Right kidney (tissue), 1 donor: ENCODE data around the gene THEM4.
"Not testable (repeated sequence)": the region's sequence is repeated elsewhere in the genome, so short reads cannot be mapped to it uniquely, and the experiment has no call there.

Experiments
- DNase-seq: peaks from one replicate; pipeline ENCODE4 v3.0.0-alpha.2; 2016

The THEM4 gene

DNA sequence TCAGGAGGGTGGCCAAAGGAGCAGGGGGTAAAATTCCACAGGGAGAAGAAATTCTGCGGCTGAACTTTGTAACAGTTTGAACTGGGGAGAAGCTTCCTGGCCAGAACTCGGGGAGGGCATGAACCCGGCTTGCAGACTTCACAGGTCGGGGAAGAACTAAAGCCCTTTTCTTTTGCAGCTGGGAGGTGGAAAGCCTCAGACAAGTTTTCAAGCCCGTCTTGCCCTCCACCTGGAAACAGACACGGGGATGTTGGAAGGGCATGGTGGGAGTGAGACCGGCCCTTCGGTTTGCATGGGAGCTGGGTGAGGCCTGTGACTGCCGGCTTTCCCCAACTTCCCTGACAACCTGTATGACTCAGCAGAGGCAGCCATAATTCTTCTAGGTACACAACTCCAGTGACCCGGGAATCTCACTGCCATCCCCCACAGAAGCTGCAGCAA, 11.3 kb downstream of the THEM4 start:
- DNase-seq, result no peak

DNA sequence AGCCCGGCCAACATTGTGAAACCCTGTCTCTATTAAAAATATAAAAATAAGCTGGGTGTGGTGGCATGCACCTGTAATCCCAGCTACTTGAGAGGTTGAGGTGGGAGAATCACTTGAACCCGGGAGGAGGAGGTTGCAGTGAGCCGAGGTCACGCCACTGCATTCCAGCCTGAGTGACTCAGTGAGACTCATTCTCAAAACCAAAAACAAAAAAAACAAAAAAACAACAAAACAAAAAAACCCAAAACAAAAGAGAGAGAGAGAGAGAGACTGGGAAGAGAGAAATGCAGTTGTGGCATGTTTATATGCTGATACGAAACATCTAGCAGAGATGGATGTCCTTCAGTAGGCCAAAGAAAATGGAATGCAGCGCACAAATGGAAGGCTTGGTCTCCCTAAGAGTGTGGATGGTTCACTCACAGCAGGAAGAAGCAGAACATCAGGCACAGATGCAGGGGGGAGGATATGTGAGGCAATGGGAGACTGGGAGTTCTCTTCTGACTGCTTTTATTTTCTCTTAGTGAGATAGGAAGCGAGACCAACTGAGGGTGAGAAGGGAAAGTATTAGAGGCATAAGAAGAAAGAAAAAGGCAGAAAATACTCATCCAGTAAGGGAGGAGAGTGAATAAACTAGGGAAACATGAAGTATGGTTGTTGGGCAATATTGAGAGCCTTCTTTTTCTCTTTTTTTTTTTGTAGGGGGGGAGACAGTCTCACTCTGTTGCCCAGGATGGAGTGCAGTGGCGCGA, 16.0 kb downstream of the THEM4 start:
- no peak for DNase-seq

DNA sequence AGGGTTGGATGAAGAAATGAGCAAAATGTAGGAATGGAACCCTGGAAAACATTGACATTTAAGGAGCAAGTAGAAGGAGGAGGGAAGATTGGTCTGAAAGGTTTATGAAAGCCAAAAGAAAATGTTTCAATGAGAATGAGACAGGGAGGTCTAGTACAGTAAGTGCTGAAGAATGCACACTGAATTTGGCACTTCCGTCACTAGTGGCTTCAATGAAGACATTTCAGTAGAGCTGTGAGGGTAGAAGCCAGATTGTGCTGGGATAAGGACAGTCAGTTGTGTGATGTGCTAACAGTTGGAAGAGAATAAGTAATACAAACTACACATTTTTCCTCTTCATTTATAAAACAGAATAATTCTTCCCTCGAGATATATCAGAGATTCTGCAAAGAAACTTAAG, 17.1 kb downstream of the THEM4 start:
- no peak for DNase-seq

DNA sequence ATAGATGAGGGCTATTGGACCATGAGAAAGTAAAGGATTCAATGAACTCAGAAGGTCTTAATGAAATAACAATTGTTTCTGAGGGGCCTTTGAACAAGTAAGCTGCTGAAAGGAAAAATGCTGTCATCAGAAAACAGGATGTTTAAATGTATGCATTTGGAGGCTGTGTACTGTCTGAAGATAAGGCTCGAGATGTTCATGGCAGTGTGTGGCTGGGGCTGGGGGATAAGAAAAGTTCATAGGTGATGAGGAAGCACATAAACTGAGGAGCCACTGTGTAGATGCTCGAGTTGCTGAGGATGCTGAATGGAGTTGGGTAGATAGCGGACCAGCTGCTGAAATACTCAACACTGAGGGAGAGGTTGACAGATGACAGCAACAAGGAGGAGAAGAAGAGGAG, 17.8 kb downstream of the THEM4 start:
- DNase-seq, result no peak

DNA sequence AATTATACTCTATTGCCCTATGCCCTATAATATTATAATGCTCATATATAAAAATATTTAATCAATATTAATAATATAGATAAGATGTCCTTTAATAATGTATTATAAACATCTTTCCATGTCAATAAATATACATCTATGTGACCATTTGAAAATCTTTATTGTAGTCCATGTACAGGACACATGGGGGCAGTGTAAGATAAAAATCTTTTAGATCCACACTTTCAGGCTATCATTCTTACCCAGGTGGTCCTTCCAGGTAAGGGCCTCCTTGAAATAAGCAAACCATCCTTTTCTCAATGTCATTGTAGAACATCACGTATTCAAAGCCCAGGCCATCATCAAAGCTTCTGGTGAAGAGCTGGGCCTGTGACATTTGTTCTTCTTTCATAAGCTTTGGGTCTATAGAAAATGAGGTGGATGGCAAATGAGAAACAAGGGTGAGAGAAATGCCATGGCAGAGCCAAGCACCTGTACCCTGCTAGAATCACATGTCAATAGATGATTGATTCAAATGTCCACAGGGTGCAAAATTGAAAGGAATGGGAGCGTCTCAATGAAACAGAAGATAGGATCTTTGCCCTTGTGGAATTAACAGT, 20.2 kb downstream of the THEM4 start:
- no peak for DNase-seq

DNA sequence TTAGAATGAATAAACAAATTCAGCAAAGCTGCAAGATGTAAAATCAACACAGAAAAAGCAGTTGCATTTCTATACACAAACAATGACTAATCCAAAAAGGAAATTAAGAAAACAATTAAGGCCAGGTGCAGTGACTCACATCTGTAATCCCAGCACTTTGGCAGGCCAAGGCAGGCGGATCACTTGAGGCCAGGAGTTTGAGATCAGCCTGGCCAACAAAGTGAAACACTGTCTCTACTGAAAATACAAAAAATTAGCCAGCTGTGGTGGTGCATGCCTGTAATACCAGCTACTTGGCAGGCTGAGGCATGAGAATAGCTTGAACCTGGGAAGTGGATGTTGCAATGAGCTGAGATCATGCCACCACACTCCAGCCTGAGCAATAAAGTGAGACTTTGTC, 22.3 kb downstream of the THEM4 start:
- DNase-seq, result no peak

DNA sequence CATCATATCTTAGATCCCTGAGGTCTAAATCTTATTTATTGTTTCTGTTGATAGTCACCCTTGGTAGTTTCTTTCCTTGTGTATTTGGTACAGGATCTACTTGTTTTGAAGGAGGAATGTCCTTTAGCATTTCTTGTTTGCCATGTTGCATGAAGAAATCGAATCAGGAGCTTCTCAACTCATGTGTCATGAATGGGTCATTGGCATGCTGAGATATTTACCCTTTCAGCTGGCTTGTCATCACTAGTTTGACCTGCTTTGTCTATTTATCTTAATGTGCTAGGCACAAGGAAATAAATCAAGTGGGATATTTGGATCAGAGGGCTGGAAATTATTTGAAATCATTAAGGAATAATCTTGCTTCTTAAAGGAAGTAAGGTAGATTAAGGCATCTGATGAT, 23.8 kb downstream of the THEM4 start:
- DNase-seq, result no peak

DNA sequence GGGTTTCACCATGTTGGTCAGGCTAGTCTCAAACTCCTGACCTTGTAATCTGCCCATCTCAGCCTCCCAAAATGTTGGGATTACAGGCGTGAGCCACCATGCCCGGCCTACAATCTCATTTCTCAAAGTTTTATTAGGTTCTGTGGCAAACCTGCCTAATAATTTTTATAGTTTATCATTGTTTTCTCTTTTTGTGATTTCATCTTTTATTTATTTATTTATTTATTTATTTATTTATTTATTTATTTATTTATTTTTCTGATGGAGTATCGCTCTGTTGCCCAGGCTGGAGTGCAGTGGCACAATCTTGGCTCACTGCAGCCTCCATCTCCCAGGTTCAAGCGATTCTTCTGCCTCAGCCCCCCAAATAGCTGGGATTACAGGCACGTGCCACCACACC, 24.4 kb downstream of the THEM4 start:
- DNase-seq, result not testable (repeated sequence)

DNA sequence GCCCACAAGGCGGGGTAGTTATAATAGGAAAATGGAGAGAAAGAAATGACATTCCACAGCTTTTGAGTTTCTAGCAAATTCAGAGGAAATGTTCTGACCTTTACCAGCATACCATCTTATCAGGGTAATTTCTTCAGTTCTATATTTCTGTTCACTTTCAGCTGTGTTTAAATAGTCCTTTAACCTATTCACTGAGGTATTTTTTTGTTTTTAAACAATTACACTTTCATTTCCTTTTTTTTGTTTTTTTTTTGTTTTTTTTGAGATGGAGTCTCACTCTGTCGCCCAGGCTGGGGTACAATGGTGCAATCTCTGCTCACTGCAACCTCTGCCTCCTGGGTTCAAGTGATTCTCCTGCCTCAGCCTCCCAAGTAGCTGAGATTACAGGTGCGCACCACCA, 24.9 kb downstream of the THEM4 start:
- not testable (repeated sequence) for DNase-seq

DNA sequence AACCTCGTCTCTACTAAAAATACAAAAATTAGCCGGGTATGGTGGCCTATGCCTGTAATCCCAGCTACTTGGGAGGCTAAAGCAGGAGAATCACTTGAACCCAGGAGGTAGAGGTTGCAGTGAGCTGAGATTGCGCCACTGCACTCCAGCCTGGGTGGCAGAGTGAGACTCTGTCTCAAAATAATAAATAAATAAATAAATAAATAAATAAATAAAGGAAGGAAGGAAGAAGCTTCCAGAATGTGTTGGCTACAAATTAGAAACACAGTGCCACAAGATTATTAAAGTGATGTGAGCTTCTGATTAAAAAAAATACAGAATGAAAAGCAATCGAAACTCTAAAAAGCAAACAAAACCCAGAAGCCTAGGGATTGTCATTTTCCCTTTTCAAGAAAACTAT, 25.4 kb downstream of the THEM4 start:
- DNase-seq, result not testable (repeated sequence)

DNA sequence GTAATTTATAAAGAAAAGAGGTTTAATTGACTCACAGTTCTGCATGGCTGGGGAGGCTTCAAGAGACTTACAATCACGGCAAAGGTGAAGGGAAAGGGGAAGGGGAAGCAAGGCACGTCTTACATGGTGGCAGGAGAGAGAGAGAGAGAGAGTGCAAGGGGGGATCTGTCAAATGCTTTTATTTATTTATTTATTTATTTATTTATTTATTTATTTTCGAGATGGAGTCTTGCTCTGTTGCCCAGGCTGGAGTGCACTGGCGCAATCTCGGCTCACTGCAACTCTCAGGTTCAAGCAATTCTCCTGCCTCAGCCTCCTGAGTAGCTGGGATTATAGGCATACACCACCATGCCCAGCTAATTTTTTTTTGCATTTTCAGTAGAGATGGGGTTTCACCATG, 26.4 kb downstream of the THEM4 start:
- not testable (repeated sequence) for DNase-seq

DNA sequence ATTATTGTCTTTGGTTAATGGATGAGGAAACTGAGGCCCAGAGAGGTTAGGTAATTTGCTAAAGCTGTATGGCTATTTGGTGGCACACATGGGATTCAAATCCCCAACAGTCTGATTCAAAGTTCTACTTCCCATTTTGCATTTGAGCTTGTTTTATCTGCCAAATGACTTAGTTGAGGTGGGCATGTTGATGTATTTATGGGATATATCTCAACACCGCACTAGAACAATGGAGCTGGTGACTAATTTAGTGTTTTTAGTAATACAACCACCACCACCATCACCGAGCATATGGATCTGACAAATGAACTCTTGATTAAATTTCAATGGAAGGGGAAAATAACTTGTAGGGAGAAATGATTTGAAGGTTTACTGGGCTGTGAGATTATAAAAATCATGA, 26.8 kb downstream of the THEM4 start:
- DNase-seq, result no peak

DNA sequence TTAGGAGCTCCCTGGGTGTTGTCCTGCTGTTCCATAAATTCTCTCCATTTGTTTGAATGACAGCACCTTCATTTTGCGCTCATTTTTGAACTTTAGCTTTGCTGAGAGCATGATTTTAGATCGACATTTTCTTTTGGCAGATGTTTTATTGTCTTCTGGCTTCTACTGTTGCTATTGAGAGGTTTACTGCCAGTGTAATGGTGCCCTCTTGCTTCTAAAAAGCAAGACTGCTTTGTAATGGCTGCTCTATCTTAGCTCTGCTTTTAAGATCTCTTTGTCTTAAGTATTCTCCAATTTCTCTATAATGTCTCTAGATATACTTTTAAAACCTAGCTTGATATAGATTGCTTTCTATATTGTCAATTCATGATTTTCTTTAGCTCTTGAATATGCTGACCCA, 27.8 kb downstream of the THEM4 start:
- no peak for DNase-seq

DNA sequence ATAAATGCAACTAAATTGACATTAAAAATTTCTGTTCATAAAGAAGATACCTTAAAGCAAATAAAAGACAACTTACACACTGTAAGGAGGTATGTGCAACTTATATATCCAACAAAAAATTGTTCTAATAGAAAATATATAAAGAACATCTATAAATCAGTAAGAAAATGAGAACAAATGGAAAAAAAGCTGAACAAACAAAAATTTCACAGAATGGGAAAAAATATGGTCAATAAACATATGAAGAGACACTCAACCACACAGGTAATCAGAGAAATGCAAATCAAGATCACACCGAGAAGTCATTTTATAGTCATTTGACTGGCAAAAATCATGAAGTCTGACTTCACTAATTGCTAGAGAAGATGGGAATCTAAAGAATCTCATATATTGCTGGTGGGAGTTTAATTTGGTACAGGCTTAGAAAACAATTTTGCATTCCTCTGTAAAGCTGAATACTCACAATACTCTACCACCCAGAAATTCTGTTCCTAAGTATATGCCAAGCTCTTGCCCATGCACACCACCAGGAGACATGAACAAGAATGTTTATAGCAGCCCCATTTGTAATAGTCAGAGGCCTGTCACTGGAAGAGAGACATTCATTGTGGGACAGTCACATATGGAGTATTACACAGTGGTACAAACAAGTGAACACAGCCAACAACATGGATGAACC, 33.8 kb downstream of the THEM4 start:
- no peak for DNase-seq

DNA sequence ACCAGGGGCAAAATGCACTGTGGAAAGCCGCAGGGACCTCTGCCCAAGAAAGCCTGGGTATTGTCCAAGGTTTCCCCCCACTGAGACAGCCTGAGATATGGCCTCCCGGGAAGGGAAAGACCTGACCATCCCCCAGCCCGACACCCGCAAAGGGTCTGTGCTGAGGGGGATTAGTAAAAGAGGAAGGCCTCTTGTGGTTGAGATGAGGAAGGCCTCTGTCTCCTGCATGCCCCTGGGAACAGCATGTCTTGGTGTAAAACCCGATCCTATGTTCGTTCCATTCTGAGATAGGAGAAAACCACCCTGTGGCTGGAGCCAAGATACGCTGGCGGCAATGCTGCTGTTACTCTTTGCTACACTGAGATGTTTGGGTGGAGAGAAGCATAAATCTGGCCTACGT, 36.5 kb downstream of the THEM4 start:
- not testable (repeated sequence) for DNase-seq

DNA sequence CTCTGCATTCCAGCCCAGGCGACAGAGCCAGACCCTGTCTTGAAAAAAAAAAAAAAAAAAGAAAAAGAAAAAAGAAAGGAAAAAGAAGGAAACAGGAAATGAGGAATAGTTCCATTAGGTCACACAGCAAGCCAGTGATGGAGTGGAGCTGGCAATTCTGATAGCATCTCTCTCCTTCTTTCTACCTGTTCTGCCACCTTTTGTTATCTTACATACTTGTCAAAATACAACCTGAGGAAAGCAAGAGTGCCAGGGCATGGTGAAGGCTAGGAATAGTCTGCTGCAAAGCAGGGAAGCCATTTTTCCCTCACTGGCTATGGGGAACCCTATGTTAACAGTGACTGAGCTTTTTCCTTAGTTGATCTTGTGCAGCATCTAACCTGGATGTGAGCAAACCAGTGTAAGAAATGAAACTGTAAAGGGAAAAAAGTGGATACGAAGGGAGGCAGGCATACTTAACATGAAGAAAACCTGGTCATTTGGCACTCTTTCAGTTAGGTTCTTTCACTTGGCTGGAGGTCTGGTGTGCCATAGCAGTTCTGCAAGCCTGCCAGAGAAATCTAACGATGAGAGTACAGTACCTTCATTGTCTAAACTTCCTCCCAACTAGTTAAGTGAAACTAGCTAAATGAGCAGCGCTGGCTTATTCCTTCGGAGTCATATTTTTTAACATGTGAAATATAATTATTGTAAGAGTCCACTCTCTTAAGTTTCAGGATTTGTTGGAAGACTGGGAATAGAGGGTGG, 37.9 kb downstream of the THEM4 start:
- no peak for DNase-seq

DNA sequence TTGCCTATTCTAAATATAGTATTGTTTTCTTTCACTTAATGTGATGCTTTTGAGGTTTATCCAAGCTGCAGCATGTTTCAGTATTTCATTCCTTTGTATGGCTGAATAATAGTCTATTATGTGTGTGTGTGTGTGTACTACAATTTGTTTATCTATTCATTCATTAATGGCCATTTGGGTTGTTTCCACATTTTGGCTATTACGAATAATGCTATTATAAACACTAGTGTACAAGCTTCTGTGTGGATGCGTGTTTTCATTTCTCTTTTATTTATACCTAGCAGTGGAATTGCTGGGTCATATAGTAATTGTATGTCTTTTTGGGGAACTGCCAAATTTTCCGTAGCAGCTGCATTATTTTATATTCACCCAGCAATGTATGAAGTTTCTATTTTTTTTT, 40.8 kb downstream of the THEM4 start:
- no peak for DNase-seq

DNA sequence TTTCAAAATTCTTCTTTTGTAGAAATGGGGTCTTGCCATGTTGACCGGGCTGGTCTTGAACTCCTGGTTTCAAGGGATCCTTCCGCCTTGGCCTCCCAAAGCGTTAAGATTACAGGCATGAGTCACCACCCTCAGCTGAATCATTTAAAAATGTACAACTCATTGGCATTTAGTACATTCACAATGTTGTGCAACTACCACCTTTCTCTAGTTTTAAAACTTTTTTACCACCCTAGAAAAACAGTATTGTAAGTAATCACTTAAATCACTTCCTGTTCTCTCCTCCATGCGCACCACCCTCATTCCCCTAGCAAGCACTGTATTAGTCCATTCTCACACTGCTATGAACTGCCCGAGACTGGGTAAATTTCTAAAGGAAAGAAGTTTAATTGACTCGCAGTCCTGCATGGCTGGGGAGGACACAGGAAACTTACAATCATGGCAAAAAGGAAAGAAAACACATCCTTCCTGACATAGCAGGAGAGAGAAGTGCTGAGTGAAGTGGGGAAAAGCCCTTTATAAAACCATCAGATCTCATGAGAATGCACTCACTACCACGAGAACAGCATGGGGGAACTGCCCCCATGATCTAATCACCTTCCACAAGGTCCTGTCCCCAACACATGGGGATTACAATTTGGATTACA, 41.4 kb downstream of the THEM4 start:
- DNase-seq, result no peak

DNA sequence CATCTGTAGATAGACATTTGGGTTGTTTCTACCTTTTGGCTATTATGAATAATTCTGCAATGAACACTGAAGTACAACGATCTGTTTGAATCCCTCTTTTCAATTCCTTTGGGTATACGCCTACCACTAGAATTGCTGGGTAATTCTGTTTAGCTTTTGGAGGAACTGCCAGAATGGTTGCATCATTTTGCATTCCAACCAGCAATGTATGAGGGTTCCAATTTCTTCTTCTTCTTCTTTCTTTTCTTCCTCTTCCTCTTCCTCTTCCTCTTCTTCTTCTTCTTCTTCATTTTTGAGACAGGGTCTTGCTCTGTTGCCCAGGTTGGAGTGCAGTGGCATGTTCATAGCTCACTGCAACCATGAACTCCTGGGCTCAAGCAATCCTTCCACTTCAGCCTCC, 42.0 kb downstream of the THEM4 start:
- no peak for DNase-seq

DNA sequence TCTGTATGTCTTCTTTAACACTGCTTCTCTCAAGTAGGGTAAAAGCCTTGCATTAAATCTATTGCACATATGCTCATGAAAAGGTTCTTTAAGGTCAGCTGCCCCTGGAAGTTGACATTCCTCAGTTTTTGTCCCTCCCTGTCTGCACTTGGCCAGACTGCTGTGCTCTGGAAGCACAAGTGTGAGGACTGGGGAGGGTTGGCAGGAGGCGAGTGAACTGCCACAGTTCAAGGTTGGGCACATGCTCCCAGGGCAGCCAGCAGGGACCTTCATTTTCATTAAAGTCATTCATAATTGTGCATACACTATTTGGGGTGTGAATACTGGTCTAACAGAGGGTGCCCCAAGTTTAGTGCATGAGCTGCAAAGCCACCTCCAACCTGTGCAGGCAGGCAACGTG, 44.9 kb downstream of the THEM4 start:
- DNase-seq, result no peak

DNA sequence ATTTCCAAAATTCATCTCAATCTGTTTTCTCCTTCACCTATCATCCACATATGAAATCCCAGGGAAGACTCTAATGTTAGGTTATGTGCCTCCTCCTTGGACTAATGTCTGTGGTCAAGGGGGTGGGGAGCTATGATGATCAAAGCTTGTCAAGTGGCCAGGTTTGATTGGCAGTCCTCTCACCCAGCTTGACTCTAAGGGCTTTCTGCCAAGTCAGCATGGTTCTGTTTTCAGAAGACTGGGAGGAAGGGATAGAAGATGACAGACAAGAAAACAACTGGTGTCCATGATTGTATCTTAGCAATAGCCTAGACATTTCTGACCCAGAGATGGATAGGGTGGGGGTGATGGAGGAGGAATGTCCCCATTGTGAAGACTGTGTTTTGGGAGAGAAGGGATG, 46.7 kb downstream of the THEM4 start:
- no peak for DNase-seq

DNA sequence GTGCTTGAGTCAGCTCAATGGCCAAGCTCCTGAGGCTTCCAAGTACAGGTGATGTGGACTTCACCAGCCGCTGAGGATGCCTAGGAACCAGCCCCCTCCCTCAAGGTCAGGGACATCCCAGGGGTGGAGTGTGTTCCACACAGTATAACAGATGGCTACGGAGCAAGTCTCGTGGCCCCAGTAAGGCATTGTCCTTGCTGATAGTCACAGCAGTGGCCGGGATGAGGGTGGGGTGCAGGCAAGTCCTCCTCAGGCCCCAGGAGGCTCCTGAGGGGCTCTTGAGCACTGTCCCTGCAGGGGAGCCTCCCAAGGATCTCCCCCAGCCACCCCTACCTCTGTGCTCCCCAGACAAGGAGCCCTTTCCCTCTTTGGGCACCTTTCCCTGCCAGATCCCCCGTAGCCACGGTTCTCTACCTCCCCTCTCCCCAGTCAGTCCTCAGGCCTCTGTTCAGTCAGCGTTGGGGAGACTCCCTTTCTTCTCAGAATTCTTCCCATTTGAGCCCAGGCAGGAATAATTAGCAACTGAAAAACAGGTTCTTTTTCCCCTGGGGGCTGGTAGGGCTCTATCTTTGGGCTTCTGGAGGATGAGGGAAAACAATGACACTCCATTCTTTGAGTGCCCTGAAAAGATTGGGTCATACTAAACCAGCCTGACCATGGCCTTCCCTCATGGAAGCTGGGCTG, 48.7 kb downstream of the THEM4 start:
- DNase-seq, result no peak
